HK-2 (cell line): ENCODE data around the gene CHRNA9.
"Not testable (repeated sequence)": the region's sequence is repeated elsewhere in the genome, so short reads cannot be mapped to it uniquely, and the experiment has no call there.

ENCODE experiments used
- DNase-seq: peaks from one replicate; pipeline ENCODE4 v3.0.0-alpha.2; 2018; ENCODE audit not compliant: unreplicated experiment

CHRNA9 gene

DNA sequence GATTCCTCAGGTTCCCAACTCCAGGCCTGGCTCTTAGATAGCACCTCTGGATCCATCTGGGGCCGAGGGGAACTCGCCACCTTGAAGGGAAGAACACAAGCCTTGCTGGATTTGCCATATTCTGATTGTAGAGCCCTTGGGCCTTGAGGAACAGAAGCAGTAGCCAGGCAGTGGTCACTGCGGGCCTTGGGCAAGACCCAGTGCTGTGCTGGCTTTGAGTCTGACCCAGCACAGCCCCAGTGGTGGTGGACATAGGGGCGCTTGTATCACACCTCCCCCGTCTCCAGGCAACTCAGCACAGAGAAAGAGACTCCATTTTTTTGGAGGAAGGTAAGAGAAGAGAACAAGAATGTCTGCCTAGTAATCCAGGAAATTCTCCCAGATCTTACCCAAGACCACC, 45.5 kb downstream of the CHRNA9 start:
- DNase-seq: no peak

DNA sequence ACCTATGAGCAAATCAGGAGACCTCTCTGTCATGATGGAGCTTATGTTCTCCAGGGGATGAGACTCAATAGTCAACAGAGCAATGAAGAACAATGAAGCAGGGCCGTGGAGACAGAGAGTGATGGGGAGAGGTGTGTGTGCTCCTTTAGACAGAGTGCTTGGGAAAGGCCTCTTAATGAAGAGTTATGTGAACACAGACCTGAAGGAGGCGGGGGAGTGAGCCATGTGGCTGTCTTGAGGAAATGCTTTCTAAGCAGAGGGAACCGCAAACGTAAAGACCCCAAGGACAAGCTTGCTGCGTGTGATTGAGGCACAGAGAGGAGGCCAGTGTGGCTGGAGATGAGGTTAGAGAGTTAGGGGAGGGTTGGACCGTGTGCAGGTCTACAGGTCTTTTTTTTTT, 53.1 kb downstream of the CHRNA9 start:
- DNase-seq: no peak

DNA sequence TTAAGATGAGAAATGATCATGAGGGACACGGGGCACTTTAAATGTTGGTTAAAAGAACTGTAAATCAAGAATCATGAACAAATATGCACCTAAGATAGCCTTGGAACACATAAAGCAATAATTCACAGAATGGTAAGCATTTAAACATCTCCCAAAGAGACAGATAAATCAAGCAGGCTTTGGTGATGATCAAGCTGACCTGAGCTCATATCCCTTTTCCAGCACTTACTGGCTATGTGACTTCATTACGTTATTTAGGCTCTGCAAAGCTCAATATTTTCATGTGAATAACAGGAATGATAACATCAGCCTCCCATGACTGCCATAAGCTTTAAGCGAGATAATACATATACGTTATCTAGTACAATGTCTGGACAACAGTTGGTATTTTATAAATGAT, 54.9 kb downstream of the CHRNA9 start:
- no peak for DNase-seq

DNA sequence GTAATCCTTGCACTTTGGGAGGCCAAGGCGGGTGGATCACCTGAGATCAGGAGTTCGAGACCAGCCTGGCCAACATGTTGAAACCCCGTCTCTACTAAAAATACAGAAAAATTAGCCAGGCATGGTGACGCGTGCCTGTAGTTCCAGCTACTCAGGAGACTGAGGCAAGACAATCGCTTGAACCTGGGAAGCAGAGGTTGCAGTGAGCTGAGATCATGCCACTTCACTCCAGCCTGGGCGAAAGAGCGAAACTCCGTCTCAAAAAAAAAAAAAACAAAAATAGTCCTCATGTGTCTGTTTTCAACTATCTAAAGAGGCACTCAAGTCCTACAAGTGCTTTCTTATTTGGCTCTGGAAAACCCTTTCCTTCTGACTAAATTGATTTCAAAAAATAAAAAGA, 57.1 kb downstream of the CHRNA9 start:
- DNase-seq: not testable (repeated sequence)

DNA sequence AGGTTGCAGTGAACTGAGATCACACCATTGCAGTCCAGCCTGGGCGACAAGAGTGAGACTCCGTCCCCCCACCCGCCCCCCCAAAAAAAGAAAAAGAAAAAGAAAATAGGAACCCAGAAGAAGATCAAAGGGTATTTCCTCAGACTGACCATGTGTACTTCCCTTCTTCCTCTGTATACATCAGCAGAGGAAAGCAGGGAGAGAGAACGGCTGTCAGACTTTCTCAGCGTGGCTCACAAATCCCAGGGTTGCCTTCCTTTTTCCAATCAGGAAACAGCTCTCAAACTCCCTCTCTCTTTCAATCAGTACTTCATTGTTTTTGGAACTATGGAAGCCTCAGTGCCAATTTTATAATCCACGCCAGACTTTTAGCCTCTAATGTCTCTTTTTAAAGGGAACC, 59.1 kb downstream of the CHRNA9 start:
- no peak for DNase-seq

DNA sequence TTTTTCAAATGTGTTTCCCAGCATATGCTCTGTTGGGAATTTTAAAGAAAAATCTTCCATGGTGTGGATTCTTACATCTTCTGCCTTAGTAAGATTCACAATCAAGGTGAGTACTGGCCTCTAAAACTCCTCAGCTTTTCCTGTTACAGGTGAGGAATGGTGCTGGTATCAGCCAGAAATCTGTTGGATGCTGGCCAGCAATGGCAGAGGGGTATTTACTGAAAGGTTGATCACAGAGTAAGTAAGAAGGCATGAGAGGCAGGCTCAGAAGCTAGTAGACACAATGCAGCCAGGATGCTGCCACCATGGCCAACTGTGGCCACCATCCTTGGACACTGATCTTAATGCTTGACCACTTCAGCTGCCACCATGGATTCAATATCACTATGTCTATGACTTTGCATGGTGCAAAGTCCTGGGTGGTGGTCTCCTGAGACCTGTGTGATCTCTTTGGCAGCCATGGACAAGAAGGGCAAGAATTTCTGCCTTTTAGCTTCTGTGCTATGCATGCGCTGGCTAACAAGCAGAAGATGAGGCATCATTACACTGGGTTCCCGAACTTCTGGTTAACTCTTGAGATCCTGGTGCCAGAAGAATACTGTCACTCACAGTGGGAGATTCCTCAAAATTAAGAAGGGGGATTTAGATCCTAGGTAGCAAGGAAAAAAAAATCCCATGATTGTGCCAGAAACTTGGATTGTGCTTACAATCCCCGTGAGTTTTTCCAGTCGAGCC, 60.2 kb downstream of the CHRNA9 start:
- DNase-seq: no peak

DNA sequence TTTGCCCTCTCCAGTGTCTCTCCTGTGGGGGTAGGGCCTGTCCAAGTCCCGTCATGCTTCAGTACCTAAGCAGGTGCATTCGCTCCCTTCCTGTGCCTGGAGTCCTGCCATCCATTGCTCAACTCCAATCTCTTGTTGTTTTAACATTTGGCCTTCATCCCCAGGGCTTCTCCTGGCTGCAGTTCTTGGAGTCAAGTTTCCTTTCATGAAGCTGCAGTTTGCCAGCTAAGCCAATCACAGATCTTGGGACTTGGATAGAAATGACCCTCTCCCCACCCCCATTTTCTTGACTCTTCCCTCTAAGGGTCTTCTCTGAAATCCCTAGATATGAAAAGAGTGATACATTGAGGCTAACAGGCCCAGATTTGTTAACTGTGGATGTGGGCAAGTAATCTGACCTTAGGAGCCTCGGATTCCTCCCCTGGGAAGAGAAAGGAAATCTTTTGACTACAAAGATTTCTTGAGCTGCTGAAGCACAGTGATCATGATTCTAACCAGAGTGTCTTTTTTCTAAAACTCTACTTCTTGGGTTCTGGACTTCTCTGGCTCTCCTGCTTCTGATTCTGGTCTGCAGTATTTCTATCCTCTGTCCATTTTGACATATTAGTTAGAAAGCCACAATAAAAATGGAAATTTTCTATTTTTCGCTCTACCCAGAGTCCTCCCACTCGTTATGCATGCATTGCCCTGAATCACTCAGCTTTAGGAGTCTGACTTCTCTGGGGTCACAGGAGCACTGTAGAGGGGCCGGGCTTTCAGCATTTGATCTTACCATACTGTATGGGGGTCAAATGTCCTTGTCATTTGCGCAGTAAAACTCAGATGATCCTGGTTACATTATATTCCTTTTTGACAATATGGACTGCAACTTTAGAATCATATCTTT, 61.0 kb downstream of the CHRNA9 start:
- DNase-seq: peak; percentile 10

DNA sequence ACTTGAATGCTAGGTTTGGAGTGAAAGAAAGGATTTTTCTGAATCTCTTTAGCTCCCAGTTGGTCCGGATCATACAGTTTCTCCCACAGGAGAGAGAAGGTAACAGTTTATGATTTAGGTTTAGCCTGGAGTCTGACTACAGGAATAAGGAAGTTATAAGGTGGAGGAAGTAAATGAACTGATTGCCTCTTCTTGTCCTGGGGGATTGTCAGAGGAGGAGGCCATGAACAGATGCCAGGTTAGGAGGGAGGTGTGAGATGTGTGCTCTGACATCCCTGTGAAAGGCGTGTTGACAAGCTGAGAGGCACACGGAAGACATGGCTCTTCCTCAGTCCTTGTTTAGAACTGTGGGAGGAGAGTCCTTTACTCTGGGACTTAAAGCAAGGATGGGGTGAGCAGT, 64.4 kb downstream of the CHRNA9 start:
- no peak for DNase-seq

DNA sequence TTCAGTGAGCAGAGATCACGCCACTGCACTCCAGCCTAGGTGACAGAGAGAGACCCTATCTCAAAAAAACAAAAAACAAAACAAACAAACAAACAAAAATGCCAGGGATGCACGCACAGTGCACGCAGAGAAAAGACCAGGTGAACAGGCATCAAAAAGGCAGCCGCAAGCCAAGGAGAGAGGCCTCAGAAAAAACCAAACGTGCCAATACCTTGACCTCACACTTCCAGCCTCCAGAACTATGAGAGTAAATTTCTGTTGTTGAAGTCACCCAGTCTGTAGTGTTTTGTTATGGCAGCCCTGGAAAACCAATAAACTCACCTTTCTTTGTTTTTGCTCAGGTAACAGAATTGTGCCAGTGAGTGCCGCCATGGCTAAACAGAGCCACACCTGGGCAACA, 66.0 kb downstream of the CHRNA9 start:
- DNase-seq: no peak

DNA sequence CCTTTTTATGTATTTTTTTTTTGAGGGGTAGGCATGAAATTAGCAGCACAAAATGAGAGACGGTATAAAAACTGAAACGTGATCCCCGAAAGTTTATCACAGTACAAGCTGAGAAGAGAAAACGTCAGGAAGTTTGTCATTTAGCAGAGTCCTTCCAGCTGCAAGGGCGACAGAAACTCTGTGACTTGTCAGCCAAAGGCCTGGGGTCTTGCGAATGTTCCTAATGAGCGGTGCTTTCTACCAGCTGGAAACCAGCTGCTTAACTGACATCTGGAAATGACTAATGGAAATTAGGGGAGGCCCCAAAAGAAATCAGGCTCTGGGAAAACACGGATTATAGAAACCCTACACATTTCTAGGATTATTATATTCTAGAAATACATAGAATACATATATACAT, 66.5 kb downstream of the CHRNA9 start:
- no peak for DNase-seq

DNA sequence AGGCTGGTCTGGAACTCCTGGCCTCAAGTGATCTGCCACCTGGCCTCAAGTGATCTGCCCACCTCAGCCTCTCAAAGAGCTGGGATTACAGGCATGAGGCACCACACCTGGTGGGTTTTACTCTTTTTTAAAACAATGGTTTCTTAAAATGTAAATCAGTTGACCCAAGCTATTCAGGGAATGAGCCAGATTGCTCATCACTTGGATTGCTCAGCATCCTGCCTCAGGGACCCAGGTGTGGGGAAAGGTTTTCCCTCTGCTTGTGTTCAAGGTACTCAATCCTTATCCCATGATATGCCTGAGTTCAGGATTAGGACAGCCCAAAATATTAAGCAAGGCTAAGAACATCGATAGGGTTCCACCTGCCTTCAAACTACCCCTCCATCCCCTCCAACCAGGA, 67.4 kb downstream of the CHRNA9 start:
- DNase-seq: no peak

DNA sequence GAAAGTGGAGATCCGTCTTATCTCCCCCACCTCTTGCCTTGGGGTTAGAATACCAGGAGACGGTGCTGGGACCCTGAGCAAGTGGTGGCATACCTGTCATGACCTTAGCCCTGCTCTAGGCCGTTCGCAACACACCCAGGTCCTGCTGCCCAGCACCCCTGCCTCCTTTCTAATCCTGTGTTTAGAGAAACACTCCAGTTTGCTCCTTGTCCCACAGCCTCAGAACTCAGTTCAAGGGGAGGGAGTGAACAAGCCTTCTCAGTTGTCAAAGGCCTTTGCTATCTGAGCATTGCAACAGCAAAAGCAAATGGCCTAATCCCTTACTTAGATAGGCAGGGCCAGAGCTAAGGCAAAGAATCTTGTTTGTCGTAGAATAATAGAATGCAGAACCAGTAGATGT, 67.9 kb downstream of the CHRNA9 start:
- DNase-seq: no peak
